ENCODE data around the gene F2RL3. TPM values are rescaled to one million over a fixed set of nuclear protein-coding genes. Genes with fewer than 3 reads are reported as not detected.

The F2RL3 gene
- polyA plus RNA-seq, 1 experiment, result not detected

DNA sequence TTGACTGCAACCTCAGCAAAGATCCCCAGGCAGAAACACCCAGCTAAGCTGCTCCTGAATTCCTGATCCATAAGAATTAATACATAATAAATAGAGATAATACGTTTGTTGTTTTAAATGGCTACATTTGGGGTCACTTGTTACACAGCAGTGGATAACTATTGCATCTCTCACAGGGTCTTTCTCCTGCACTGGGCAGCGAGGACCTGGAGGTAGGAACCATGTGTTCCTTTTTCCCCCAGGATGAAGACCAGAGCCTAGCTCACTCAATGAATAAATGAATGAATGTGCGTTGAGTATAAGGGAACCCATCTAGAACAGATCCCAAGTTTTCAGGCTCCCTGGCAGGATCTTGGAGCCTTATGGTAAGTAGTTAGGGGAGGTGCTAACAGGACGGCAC is 30.7 kb downstream of the F2RL3 start:
- CTCF ChIA-PET, result no interaction called here
- no peak for DNase-seq (ENCODE audit: low read depth)
- no peaks in the 10 kb centered on the region for H3K27me3 ChIP-seq (ENCODE audit: control insufficient read depth, insufficient read depth, low read length)
- no peak overlapping the region for H3K4me3 ChIP-seq (ENCODE audit: low read depth, low read length)
- POLR2A ChIA-PET, result no interaction called here
- H3K36me3 ChIP-seq (ENCODE audit: control insufficient read depth, insufficient read depth, low read length), result no peaks in the 10 kb centered on the region
- TF ChIP-seq CTCF (IDR thresholded peaks at IDR 0.05; ENCODE audit: insufficient read depth, low read depth, low read length), result no peak

GRCh38 chr19:16920816-16921529 is 32.2 kb downstream of the F2RL3 start:
- CTCF ChIA-PET, result interaction anchor here (1.2 kb wide), 1 partner anchor 41 kb away, joined by 3 read pairs; no protein-coding TSS in a partner anchor
- TF ChIP-seq CTCF (IDR thresholded peaks at IDR 0.05; ENCODE audit: insufficient read depth, low read depth, low read length), result no peak
- no peaks in the 10 kb centered on the region for H3K27me3 ChIP-seq (ENCODE audit: control insufficient read depth, insufficient read depth, low read length)
- H3K36me3 ChIP-seq (ENCODE audit: control insufficient read depth, insufficient read depth, low read length), result no peaks in the 10 kb centered on the region
- DNase-seq (ENCODE audit: low read depth), result no peak
- H3K4me3 ChIP-seq (ENCODE audit: low read depth, low read length), result no peak overlapping the region
- POLR2A ChIA-PET, result no interaction called here

DNA sequence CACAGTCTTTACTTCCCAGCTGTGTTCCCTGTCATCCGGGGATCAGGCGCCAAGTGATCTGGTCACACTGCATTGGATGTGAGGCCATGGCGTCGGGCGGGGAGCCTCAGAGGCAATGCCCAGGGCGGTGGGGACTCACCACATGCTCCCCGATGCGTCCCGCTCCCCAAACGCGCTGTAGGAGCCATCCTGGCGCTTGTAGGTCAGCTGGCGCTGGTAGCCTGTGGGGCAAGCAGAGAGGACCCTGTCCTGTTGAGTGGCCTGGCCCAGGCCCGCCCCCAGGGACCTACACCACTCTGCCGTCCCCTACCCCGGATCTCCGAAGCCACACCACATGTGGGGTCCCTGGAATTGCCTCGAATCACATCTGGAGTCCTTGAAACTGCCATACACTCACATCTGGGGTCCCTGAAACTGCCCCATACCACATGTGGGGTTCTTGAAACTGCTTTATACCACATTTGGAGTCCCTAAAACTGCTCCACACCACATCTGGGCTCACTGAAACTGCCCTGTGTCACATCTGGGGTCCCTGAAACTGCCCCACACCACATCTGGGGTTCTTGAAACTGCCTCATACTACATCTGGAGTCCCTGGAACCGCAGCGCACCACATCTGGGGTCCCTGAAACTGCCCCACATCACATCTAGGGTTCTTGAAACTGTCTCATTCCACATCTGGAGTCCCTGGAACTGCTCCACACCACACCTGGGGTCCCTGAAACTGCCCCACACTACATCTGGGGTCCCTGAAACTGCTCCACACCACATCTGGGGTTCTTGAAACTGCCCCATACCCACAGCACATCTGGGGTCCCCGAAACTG is 33.2 kb downstream of the F2RL3 start:
- no peak for DNase-seq (ENCODE audit: low read depth)
- ChIA-PET CTCF (no interaction called here), POLR2A (no interaction called here)
- TF ChIP-seq CTCF (IDR thresholded peaks at IDR 0.05; ENCODE audit: insufficient read depth, low read depth, low read length), result no peak
- no peaks in the 10 kb centered on the region for H3K27me3 ChIP-seq (ENCODE audit: control insufficient read depth, insufficient read depth, low read length)
- H3K36me3 ChIP-seq (ENCODE audit: control insufficient read depth, insufficient read depth, low read length), result no peaks in the 10 kb centered on the region
- no peak overlapping the region for H3K4me3 ChIP-seq (ENCODE audit: low read depth, low read length)

DNA sequence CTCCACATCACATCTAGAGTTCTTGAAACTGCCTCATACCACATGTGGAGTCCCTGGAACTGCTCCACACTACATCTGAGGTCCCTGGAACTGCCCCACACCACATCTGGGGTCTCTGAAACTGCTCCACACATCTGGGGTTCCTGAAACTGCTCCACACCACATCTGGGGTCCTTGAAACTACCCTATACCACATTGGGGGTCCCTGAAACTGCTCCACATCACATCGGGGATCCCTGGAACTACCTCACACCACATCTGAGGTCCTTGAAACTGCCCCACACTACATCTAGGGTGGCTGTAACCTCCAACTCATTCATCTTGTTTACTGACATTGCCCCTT is 33.8 kb downstream of the F2RL3 start:
- DNase-seq (ENCODE audit: low read depth), result no peak
- POLR2A ChIA-PET, result no interaction called here
- no peaks in the 10 kb centered on the region for H3K36me3 ChIP-seq (ENCODE audit: control insufficient read depth, insufficient read depth, low read length)
- no peaks in the 10 kb centered on the region for H3K27me3 ChIP-seq (ENCODE audit: control insufficient read depth, insufficient read depth, low read length)
- H3K4me3 ChIP-seq (ENCODE audit: low read depth, low read length), result no peak overlapping the region
- CTCF ChIA-PET, result no interaction called here
- no peak for TF ChIP-seq CTCF (IDR thresholded peaks at IDR 0.05; ENCODE audit: insufficient read depth, low read depth, low read length)

GRCh38 chr19:16922949-16923348 is 34.1 kb downstream of the F2RL3 start:
- no peaks in the 10 kb centered on the region for H3K27me3 ChIP-seq (ENCODE audit: control insufficient read depth, insufficient read depth, low read length)
- ChIA-PET POLR2A (no interaction called here), CTCF (no interaction called here)
- H3K36me3 ChIP-seq (ENCODE audit: control insufficient read depth, insufficient read depth, low read length), result no peaks in the 10 kb centered on the region
- no peak for TF ChIP-seq CTCF (IDR thresholded peaks at IDR 0.05; ENCODE audit: insufficient read depth, low read depth, low read length)
- DNase-seq (ENCODE audit: low read depth), result no peak
- H3K4me3 ChIP-seq (ENCODE audit: low read depth, low read length), result no peak overlapping the region
